GM18861 (cell line): ENCODE results near the gene FERMT3.
"Not testable (repeated sequence)": the region's sequence is repeated elsewhere in the genome, so short reads cannot be mapped to it uniquely, and the experiment has no call there.

Experiments
- ATAC-seq: cut with Tn5 transposase; IDR thresholded peaks from one replicate; pipeline ENCODE4 v1.9.1; 2021; ENCODE audit not compliant: unreplicated experiment

FERMT3 gene

GRCh38 chr11:64206457-64207255 is at the start of gene FERMT3:
Gene FERMT3 (plus strand): TSS chr11:64206721. CDS start chr11:64207365, 644 bp downstream.
- peak; percentile 38 for ATAC-seq

- ATAC-seq = no peak
These were observed 48.7 kb upstream of the FERMT3 start for GRCh38 chr11:64157631-64158394.

- ATAC-seq = no peak
These were observed 45.5 kb upstream of the FERMT3 start for GRCh38 chr11:64161037-64161436.

DNA sequence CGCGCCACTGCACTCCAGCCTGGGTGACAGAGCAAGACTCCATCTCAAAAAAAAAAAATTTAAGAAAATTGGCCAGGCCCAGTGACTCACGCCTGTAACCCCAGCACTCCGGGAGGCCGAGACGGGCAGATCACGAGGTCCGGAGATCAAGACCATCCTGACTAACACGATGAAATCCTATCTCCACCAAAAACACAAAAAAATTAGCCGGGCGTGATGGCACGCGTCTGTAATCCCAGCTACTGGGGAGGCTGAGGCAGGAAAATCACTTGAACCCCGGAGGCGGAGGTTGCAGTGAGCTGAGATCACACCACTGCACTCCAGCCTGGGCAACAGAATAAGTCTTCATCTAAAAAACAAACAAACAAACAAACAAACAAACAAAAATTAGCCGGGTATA is 43.8 kb upstream of the FERMT3 start:
- ATAC-seq = not testable (repeated sequence)

DNA sequence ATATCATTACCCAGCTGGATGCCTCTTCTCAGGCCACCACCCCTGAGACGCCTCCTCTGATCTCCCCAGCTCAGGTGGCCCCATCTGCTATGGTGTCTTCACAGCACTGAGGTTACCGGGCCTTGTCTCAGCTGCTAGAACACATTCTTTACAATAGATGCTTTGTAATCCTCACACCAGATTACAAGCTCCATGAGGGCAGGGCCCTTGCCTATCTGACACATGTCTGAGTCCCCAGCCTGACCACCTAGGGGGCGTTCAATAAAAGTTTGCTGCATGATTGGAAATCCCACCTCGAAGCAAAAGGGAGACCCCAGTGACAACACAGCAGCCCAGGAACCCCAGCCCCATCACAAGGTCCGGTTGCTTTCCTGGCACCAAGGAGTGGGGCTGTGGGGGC is 42.6 kb upstream of the FERMT3 start:
- ATAC-seq = no peak

GRCh38 chr11:64164392-64165312 is 41.9 kb upstream of the FERMT3 start:
- ATAC-seq = no peak

DNA sequence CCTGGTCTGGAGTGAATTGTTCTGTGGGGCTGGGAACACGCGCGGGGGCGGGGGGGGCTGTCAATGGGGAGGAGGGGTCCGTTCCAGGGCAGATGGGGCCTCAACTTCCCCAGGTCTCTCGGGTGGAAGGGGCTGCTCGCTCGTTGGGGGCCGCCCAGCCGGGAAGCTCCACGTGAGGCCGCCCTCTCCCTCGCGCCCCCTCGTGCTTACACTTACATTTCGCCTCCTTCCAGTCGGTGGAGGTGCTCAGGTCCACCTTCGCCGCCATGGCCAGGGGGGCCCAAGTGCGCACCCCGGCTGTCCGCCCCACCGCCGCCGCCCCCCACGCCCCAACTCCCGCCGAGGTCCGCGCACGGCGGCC is 41.1 kb upstream of the FERMT3 start:
- ATAC-seq = no peak

DNA sequence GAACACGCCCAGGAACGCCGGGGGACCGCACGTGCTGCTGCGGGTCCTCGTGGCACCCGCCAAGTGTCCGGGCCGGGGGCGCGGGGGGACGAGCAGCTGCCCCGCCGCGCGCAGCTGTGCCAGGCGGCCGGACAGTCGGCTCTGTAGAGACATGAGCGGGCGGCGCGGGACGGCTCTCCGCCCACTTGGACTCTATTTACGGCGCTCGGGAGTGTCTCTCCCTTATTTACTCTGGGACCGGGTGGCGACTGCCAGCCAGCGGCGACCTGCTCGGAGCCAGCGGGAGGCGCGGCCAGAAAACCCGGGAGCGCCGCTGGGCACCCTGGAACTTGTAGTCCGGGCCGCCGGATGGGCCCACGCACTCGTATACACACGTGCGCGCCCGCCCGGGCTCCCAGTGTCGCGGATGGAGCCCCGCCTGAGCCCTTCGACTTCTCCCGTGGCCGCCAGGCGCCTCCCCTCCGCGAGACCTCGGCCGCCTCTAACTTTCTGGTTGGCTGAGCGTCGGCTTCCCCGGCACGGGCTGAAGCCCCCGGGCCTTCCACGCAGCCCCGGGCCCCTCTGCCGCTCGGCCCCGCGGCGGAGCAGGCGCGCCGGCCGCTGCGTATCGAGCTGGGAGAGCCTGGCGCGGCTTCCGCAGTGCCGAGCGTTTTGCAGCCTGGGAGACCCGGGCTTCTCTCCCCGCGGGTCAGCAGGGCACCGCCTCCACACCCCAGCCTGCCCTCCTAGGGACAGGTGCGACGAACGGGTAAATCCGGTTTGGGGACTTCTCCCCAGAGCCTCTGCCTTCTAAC is 40.5 kb upstream of the FERMT3 start, which contains the start of gene MACROD1:
TSS of gene MACROD1 (minus strand) at position 272 of the 794 bp plus-strand sequence. CDS start at position 153, 119 bp downstream.
- ATAC-seq = peak; percentile 81

GRCh38 chr11:64170419-64170818 is 36.1 kb upstream of the FERMT3 start:
- no peak for ATAC-seq

- no peak for ATAC-seq
These were observed 32.7 kb upstream of the FERMT3 start for GRCh38 chr11:64173616-64174355.

DNA sequence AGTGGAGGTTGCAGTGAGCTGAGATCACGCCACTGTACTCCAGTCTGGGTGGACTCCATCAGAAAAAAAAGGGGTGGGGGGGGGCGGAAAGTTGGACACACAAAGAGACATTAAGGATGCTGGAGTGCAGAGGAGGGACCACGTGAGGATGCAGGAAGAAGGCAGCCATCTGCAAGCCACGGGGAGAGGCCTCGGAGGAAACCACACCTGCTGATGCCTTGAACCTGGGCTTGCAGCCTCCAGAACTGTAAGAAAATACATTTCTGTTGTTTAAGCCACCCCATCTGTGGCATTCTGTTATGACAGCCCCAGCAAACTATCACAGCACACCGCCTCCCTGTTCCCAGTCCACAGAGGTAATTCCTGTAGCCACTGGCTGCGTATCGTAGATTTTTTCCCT is 29.8 kb upstream of the FERMT3 start:
- no peak for ATAC-seq

- ATAC-seq = no peak
These were observed 28.3 kb upstream of the FERMT3 start for GRCh38 chr11:64178203-64178602.

- no peak for ATAC-seq
These were observed 27.4 kb upstream of the FERMT3 start for GRCh38 chr11:64178951-64179639.

DNA sequence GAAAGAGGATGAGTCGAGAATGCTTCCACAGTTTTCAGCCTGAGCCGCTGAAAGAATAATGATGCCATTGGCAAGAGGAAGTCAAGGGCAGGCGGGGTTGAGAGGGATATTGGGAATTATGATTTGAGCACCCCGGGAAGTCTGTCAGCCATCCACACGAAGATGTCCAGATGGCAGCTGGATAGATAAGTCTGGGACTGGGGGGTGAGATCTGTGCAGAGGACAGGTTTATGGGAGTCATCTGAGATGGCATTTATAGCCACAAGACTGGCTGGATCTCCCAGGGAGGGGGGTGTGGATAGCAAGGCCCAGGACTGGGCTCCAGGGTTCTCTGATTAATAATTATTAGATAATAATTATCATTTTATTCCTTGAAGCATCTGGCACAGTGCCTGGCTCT is 25.6 kb upstream of the FERMT3 start:
- no peak for ATAC-seq

DNA sequence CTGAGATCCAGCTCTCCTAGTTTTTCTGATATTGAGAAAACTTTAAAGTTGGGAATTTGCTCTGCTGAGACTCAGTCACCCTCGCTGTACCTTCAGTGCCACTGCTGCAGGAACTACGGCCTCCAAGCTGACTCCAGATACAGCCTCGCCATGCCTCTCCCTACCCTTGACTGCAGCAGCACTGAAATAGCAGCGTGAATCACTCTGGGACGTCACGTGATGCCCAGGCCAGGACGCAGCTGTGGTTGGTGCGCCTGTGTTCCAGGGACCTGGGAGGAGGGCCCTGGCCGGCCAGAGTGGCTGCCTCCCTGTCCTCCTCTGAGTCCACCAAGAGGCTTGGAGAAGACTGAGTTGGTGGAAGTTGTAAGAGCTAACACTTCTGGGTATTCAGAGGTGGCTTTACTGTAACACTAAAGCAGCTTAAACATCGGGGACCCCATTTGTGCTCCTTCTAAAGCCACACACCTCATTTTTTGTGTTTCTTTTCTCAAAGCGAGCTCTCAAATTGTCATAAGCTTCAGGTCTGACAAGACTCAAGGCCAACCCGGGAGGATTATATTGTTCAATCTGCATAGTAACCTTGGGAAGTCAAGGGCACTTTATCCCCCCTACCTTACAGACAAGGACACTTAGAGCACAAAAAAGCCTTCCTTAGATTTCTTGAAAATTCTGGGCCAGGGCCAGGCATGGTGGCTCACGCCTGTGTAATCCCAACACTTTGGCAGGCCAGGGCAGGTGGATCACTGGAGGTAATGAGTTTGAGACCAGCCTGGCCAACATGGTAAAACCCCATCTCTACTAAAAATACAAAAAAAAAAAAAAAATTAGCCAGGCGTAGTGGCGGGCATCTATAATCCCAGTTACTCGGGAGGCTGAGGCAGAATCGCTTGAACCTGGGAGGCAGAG is 24.8 kb upstream of the FERMT3 start:
- ATAC-seq = no peak

GRCh38 chr11:64183890-64184289 is 22.6 kb upstream of the FERMT3 start:
- ATAC-seq = no peak

- ATAC-seq = peak; percentile 11
These were observed 21.3 kb upstream of the FERMT3 start for GRCh38 chr11:64185175-64185692.
